ENCODE data around the gene CALN1. TPM values are rescaled to one million over a fixed set of nuclear protein-coding genes. Genes with fewer than 3 reads are reported as not detected.
"Not testable (repeated sequence)": the region's sequence is repeated elsewhere in the genome, so short reads cannot be mapped to it uniquely, and the experiment has no call there.

CALN1 gene
- total RNA-seq, 2 donors from 2014 or later = not detected

GRCh38 chr7:72223351-72223750 lies 188.8 kb downstream of the CALN1 start:
- no peak for ATAC-seq
- intact Hi-C loops (cut with DNase I) = no loop called here
- no peak for DNase-seq

- intact Hi-C loops (cut with DNase I) = no loop called here
- ATAC-seq = no peak
- no peak for DNase-seq
These were observed 190.0 kb downstream of the CALN1 start for GRCh38 chr7:72222136-72222535.

GRCh38 chr7:72219500-72219899 lies 192.6 kb downstream of the CALN1 start:
- no peak for ATAC-seq
- intact Hi-C loops (cut with DNase I) = no loop called here
- DNase-seq = no peak

- intact Hi-C loops (cut with DNase I) = no loop called here
- no peak for DNase-seq
- ATAC-seq = no peak
These were observed 195.0 kb downstream of the CALN1 start for GRCh38 chr7:72217151-72217550.

- intact Hi-C loops (cut with DNase I) = no loop called here
- no peak for DNase-seq
- no peak for ATAC-seq
These were observed 198.4 kb downstream of the CALN1 start for GRCh38 chr7:72213769-72214168.

GRCh38 chr7:72213081-72213480 lies 199.1 kb downstream of the CALN1 start:
- ATAC-seq = no peak
- DNase-seq = no peak
- intact Hi-C loops (cut with DNase I) = no loop called here

GRCh38 chr7:72211175-72211574 lies 201.0 kb downstream of the CALN1 start:
- no peak for DNase-seq
- ATAC-seq = no peak
- intact Hi-C loops (cut with DNase I) = no loop called here

- intact Hi-C loops (cut with DNase I) = not testable (repeated sequence)
These were observed 203.1 kb downstream of the CALN1 start for GRCh38 chr7:72209006-72209405.

GRCh38 chr7:72196176-72196575 lies 216.0 kb downstream of the CALN1 start:
- DNase-seq (no peak), ATAC-seq (no peak)
- intact Hi-C loops (cut with DNase I) = no loop called here

More at GRCh38 chr7:72209006-72209405, 203.1 kb downstream of the CALN1 start:
- not testable (repeated sequence) for ATAC-seq, DNase-seq

GRCh38 chr7:72190919-72191318 lies 221.2 kb downstream of the CALN1 start:
- DNase-seq (no peak), ATAC-seq (no peak)
- intact Hi-C loops (cut with DNase I) = no loop called here

GRCh38 chr7:72190146-72190545 lies 222.0 kb downstream of the CALN1 start:
- intact Hi-C loops (cut with DNase I) = no loop called here
- no peak for ATAC-seq
- no peak for DNase-seq

GRCh38 chr7:72187179-72187578 lies 225.0 kb downstream of the CALN1 start:
- DNase-seq (no peak), ATAC-seq (no peak)
- intact Hi-C loops (cut with DNase I) = no loop called here

- ATAC-seq (no peak), DNase-seq (no peak)
- intact Hi-C loops (cut with DNase I) = no loop called here
These were observed 228.3 kb downstream of the CALN1 start for GRCh38 chr7:72183835-72184234.

- intact Hi-C loops (cut with DNase I) = no loop called here
- DNase-seq (no peak), ATAC-seq (no peak)
These were observed 230.1 kb downstream of the CALN1 start for GRCh38 chr7:72182036-72182435.

GRCh38 chr7:72176875-72177274 lies 235.3 kb downstream of the CALN1 start:
- no peak for DNase-seq
- intact Hi-C loops (cut with DNase I) = no loop called here
- no peak for ATAC-seq

- no peak for ATAC-seq
- intact Hi-C loops (cut with DNase I) = no loop called here
- no peak for DNase-seq
These were observed 241.7 kb downstream of the CALN1 start for GRCh38 chr7:72170475-72170874.

- DNase-seq (no peak), ATAC-seq (no peak)
- intact Hi-C loops (cut with DNase I) = no loop called here
These were observed 248.9 kb downstream of the CALN1 start for GRCh38 chr7:72163271-72163670.

GRCh38 chr7:72161534-72161933 lies 250.6 kb downstream of the CALN1 start:
- intact Hi-C loops (cut with DNase I) = no loop called here
- ATAC-seq = no peak

GRCh38 chr7:72159911-72160310 lies 252.2 kb downstream of the CALN1 start:
- intact Hi-C loops (cut with DNase I) = no loop called here
- ATAC-seq (no peak), DNase-seq (no peak)

More at GRCh38 chr7:72161534-72161933, 250.6 kb downstream of the CALN1 start:
- DNase-seq = no peak

GRCh38 chr7:72156671-72157070 lies 255.5 kb downstream of the CALN1 start:
- intact Hi-C loops (cut with DNase I) = no loop called here
- DNase-seq (no peak), ATAC-seq (no peak)

- ATAC-seq (no peak), DNase-seq (no peak)
- intact Hi-C loops (cut with DNase I) = no loop called here
These were observed 259.0 kb downstream of the CALN1 start for GRCh38 chr7:72153132-72153512.
